Measurements from ENCODE around the gene OR5H14.
"Not testable (repeated sequence)": the region's sequence is repeated elsewhere in the genome, so short reads cannot be mapped to it uniquely, and the experiment has no call there.

Gene OR5H14

DNA sequence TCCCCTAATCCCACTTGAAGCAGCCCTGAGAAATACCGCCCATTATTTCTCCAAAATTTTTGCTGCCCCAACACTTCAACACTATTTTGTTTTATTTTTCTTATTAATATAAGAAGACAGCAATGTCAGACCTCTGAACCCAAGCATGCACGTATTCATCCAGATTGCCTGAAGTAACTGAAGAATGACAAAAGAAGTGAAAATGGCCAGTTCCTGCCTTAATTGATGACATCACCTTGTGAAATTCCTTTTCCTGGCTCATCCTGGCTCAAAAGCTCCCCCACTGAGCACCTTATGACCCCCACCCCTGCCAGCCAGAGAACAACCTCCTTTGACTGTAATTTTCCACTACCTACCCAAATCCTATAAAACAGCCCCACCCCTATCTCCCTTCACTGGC is 49.0 kb downstream of the OR5H14 start:
- not testable (repeated sequence) for H3K4me3 ChIP-seq (ENCODE audit: low read depth, low read length)

DNA sequence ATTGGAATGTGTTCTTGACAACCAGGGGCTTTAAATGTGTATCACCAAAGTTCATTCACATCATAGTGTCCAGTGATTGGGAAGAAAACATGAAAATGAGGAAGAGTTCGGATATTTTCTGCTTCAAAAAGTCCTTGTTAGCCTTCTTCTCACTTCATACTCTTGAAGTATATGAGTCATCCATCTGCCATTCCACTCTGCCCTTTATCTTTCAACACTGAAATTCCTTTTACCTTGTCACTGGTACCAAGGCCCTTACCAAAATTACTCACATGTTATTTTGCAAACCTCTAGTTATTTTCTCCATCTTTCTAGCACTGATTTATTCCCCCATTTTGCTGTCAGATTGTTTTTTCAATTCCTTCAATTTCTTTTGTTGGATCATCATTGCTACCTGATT is 51.7 kb downstream of the OR5H14 start:
- no peak overlapping the region for H3K4me3 ChIP-seq (ENCODE audit: low read depth, low read length)

All from iPS-11a (cell line).